NCI-H2081 (cell line): ENCODE measurements around the gene TNPO1.
"Not testable (repeated sequence)": the region's sequence is repeated elsewhere in the genome, so short reads cannot be mapped to it uniquely, and the experiment has no call there.

Source experiments
- DNase-seq, 2 experiments: peaks; one replicate each; lab custom pipeline; 2025; lab: John Stamatoyannopoulos, UW

TNPO1 gene

GRCh38 chr5:72934953-72935725 is 118.7 kb downstream of the TNPO1 start:
- not testable (repeated sequence) for DNase-seq

GRCh38 chr5:72936893-72937292 is 120.4 kb downstream of the TNPO1 start:
- no peak for DNase-seq

GRCh38 chr5:72937517-72938061 is 121.1 kb downstream of the TNPO1 start:
- DNase-seq, result no peak

GRCh38 chr5:72938206-72938605 is 121.7 kb downstream of the TNPO1 start:
- DNase-seq, result no peak

GRCh38 chr5:72940082-72940481 is 123.6 kb downstream of the TNPO1 start:
- DNase-seq, result no peak

- DNase-seq, result no peak
These were observed 126.8 kb downstream of the TNPO1 start for GRCh38 chr5:72943307-72943706.

- no peak for DNase-seq
These were observed 131.0 kb downstream of the TNPO1 start for GRCh38 chr5:72947498-72947897.

- DNase-seq, result no peak
These were observed 133.0 kb downstream of the TNPO1 start for GRCh38 chr5:72949481-72949880.

GRCh38 chr5:72951671-72952468 is 135.4 kb downstream of the TNPO1 start:
- DNase-seq, result no peak

- DNase-seq, result no peak
These were observed 137.9 kb downstream of the TNPO1 start for GRCh38 chr5:72954389-72954788.

GRCh38 chr5:72955143-72955767 is 138.8 kb downstream of the TNPO1 start:
- peak in 1 of 2 experiments; percentile 42 for DNase-seq

GRCh38 chr5:72955768-72956323 is 139.4 kb downstream of the TNPO1 start, which contains the start of gene FCHO2:
TSS of gene FCHO2 (plus strand) at chr5:72956041. CDS start at chr5:72956097, 56 bp downstream.
- peak; percentile 88 to 90 for DNase-seq

GRCh38 chr5:72956324-72957140 is 140.1 kb downstream of the TNPO1 start:
- peak; percentile 7 to 39 for DNase-seq

GRCh38 chr5:72957337-72957736 is 140.9 kb downstream of the TNPO1 start:
- no peak for DNase-seq

GRCh38 chr5:72959257-72959656 is 142.8 kb downstream of the TNPO1 start:
- DNase-seq, result no peak
